A172 (cell line): ENCODE measurements around the gene DLG3. TPM values are rescaled to one million over a fixed set of nuclear protein-coding genes. Genes with fewer than 3 reads are reported as not detected.
"Not testable (repeated sequence)": the region's sequence is repeated elsewhere in the genome, so short reads cannot be mapped to it uniquely, and the experiment has no call there.

ENCODE experiments used
- DNase-seq: peaks from one replicate; pipeline ENCODE4 v3.0.0-alpha.2; 2015; ENCODE audit warnings: low spot score
- total RNA-seq: library from RNA; depleted of rRNA; stranded (reverse); fragments of >200 nt; shearing (Covaris generic); gene quantifications from 2 replicates; pipeline ENCODE4 v1.2.3, GENCODE V29; 2014; rRNA removed

The DLG3 gene
- total RNA-seq, 1 experiment from 2014 or later: 11.9 TPM

- DNase-seq: not testable (repeated sequence)
Measured at GRCh38 chrX:70515692-70516091, 71.1 kb downstream of the DLG3 start.

GRCh38 chrX:70525733-70526132 is 81.1 kb downstream of the DLG3 start:
- DNase-seq: no peak

- DNase-seq: no peak
Measured at GRCh38 chrX:70527053-70527452, 82.4 kb downstream of the DLG3 start.

GRCh38 chrX:70527610-70528345 is 83.1 kb downstream of the DLG3 start:
- no peak for DNase-seq

- DNase-seq: no peak
Measured at GRCh38 chrX:70535198-70535597, 90.6 kb downstream of the DLG3 start.

- DNase-seq: no peak
Measured at GRCh38 chrX:70549429-70549828, 104.8 kb downstream of the DLG3 start.

- DNase-seq: no peak
Measured at GRCh38 chrX:70552130-70552704, 107.6 kb downstream of the DLG3 start.

GRCh38 chrX:70553516-70553915 is 108.9 kb downstream of the DLG3 start:
- DNase-seq: no peak

GRCh38 chrX:70554081-70554480 is 109.4 kb downstream of the DLG3 start:
- DNase-seq: peak; percentile 8

GRCh38 chrX:70554523-70554922 is 109.9 kb downstream of the DLG3 start:
- DNase-seq: no peak

- no peak for DNase-seq
Measured at GRCh38 chrX:70554948-70555347, 110.3 kb downstream of the DLG3 start.

Other genes with a start within 250 kb of the DLG3 start
- gene AWAT1, start 210.2 kb upstream of the DLG3 start, total RNA-seq: not detected in 2 replicates
- gene P2RY4, start 184.6 kb upstream of the DLG3 start, total RNA-seq: not detected in 2 replicates
- gene ARR3, start 176.5 kb upstream of the DLG3 start, total RNA-seq: not detected in 2 replicates
- not detected in 2 replicates for gene RAB41, start 162.7 kb upstream of the DLG3 start, total RNA-seq
- 105 and 113 TPM in 2 replicates for gene PDZD11, start 154.9 kb upstream of the DLG3 start, total RNA-seq
- gene KIF4A, start 154.7 kb upstream of the DLG3 start, total RNA-seq: 44.8 and 51.2 TPM in 2 replicates
- gene GDPD2, start 21.5 kb upstream of the DLG3 start, total RNA-seq: 0.07 and 0.12 TPM in 2 replicates